Hepatocyte (in vitro differentiated cells): ENCODE results near the gene ASB6. TPM values are rescaled to one million over a fixed set of nuclear protein-coding genes. Genes with fewer than 3 reads are reported as not detected.
A peak's percentile ranks its signal among the peaks of the same experiment; 100 is the strongest.

Experiments used
- DNase-seq: peaks from one replicate; pipeline ENCODE4 v3.0.0-alpha.2; 2016; ENCODE audit warnings: low spot score
- H2AFZ ChIP-seq: fragments of 200-600 bp; sonication (generic); 2 replicates; pipeline ENCODE4 v1.6.0; 2016; ENCODE audit warnings: antibody characterized with exemption, mild to moderate bottlenecking
- H3K27ac ChIP-seq: fragments of 200-600 bp; sonication (generic); 2 replicates; pipeline ENCODE4 v1.5.1; 2016; ENCODE audit warnings: mild to moderate bottlenecking
- H3K27me3 ChIP-seq: fragments of 200-600 bp; sonication (generic); 2 replicates; pipeline ENCODE4 v1.6.1; 2016
- H3K36me3 ChIP-seq: fragments of 200-600 bp; sonication (generic); replicated peaks from 2 replicates; pipeline ENCODE4 v1.5.1; 2016; ENCODE audit warnings: low read depth; ENCODE audit not compliant: insufficient read depth
- H3K4me1 ChIP-seq: fragments of 200-600 bp; sonication (generic); 2 replicates; pipeline ENCODE4 v1.5.1; 2016; ENCODE audit warnings: mild to moderate bottlenecking, moderate library complexity; ENCODE audit not compliant: insufficient read depth
- H3K4me2 ChIP-seq: fragments of 200-600 bp; sonication (generic); 2 replicates; pipeline ENCODE4 v1.6.0; 2016
- H3K4me3 ChIP-seq: fragments of 200-600 bp; sonication (generic); 2 replicates; pipeline ENCODE4 v1.5.1; 2016; ENCODE audit warnings: mild to moderate bottlenecking
- H3K79me2 ChIP-seq: fragments of 200-600 bp; sonication (generic); 2 replicates; pipeline ENCODE4 v1.6.0; 2017; ENCODE audit warnings: mild to moderate bottlenecking
- H3K9me2 ChIP-seq: fragments of 200-600 bp; sonication (generic); replicated peaks from 2 replicates; pipeline ENCODE4 v1.6.0; 2017; ENCODE audit warnings: mild to moderate bottlenecking; ENCODE audit not compliant: insufficient read depth
- H3K9me3 ChIP-seq: fragments of 200-600 bp; sonication (generic); 2 replicates; pipeline ENCODE4 v1.5.1; 2016; ENCODE audit warnings: low read depth, mild to moderate bottlenecking
- H4K20me1 ChIP-seq: fragments of 200-600 bp; sonication (generic); 2 replicates; pipeline ENCODE4 v1.6.0; 2016; ENCODE audit warnings: mild to moderate bottlenecking; ENCODE audit not compliant: insufficient read depth, poor library complexity, severe bottlenecking
- EZH2 ChIP-seq: fragments of 200-600 bp; sonication (generic); IDR thresholded peaks from 2 replicates; pipeline ENCODE4 v1.6.1; 2016; ENCODE audit warnings: antibody characterized with exemption, mild to moderate bottlenecking, borderline replicate concordance
- EZH2phosphoT487 ChIP-seq: fragments of 200-600 bp; sonication (generic); IDR thresholded peaks from one replicate; pipeline ENCODE4 v1.6.1; 2018; ENCODE audit warnings: antibody characterized with exemption, mild to moderate bottlenecking, low read depth, moderate library complexity; ENCODE audit not compliant: unreplicated experiment, severe bottlenecking
- WGBS: methylation state at CpG from one replicate; pipeline ENCODE4 v1.1.6; 2016; ENCODE audit warnings: low lambda C conversion rate; ENCODE audit errors: missing lambda C conversion rate; 5-methylcytosine and 5-hydroxymethylcytosine counted together
- polyA plus RNA-seq: library from polyadenylated mRNA; unstranded; fragments of >200 nt; fragmentation: Nextera tagmentation; extraction: Ambion mirVana; gene quantifications from 2 replicates; pipeline ENCODE4 v1.2.1, GENCODE V29; 2016
- total RNA-seq: library from RNA; depleted of rRNA; stranded (reverse); fragments of >200 nt; gene quantifications from 2 replicates; pipeline ENCODE4 v1.2.3, GENCODE V29; 2014
- TF ChIP-seq, protein P1 (sequence below): fragments of 200-600 bp; sonication (generic); IDR thresholded peaks from 2 replicates; pipeline ENCODE4 v1.5.1; 2016; ENCODE audit warnings: antibody characterized with exemption, mild to moderate bottlenecking; ENCODE audit not compliant: poor library complexity

ASB6 gene
- total and polyA plus RNA-seq, 2 experiments from 2014 or later = 14.2 to 15.5 TPM

DNA sequence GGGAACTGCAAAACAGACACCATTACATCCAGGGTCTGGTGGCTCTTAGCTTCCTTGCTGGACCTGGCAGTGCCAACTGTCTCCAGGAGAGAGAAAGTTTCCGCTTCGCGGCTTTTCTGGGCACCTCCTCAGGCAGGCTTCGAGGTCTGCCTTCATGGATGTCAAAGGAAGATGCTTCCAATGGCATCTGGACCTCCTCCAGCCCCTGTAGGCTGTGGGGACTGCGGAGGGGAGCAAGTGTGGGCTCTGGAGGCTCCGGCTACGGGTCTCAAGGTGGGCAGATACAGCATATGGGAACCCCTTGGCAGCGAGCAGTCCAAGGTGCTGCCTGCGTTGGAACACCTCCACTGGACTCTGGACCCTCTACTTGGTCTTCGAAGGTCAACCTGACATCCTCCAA lies 27.0 kb downstream of the ASB6 start:
- Histone ChIP-seq H3K36me3 (no peaks in the 10 kb centered on the region), H3K27ac (no peak overlapping the region), H3K4me1 (peaks cover 13% of the 10 kb centered on the region), H2AFZ (no peak overlapping the region), H4K20me1 (no peaks in the 10 kb centered on the region), H3K79me2 (no peaks in the 10 kb centered on the region), H3K9me2 (no peaks in the 10 kb centered on the region), H3K27me3 (no peaks in the 10 kb centered on the region), H3K4me2 (no peak overlapping the region), H3K9me3 (no peaks in the 10 kb centered on the region), H3K4me3 (no peak overlapping the region)
- WGBS = 96% methylated on average over 10 of the region's 10 CpGs
- no peak for DNase-seq
- TF ChIP-seq EZH2phosphoT487 (no peak), EZH2 (no peak)
- TF ChIP-seq, protein P1, sequence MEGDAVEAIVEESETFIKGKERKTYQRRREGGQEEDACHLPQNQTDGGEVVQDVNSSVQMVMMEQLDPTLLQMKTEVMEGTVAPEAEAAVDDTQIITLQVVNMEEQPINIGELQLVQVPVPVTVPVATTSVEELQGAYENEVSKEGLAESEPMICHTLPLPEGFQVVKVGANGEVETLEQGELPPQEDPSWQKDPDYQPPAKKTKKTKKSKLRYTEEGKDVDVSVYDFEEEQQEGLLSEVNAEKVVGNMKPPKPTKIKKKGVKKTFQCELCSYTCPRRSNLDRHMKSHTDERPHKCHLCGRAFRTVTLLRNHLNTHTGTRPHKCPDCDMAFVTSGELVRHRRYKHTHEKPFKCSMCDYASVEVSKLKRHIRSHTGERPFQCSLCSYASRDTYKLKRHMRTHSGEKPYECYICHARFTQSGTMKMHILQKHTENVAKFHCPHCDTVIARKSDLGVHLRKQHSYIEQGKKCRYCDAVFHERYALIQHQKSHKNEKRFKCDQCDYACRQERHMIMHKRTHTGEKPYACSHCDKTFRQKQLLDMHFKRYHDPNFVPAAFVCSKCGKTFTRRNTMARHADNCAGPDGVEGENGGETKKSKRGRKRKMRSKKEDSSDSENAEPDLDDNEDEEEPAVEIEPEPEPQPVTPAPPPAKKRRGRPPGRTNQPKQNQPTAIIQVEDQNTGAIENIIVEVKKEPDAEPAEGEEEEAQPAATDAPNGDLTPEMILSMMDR = no peak

- Histone ChIP-seq H3K9me3 (no peaks in the 10 kb centered on the region), H3K36me3 (no peaks in the 10 kb centered on the region), H3K4me3 (no peak overlapping the region), H3K79me2 (no peaks in the 10 kb centered on the region), H3K9me2 (no peaks in the 10 kb centered on the region), H4K20me1 (no peaks in the 10 kb centered on the region), H3K4me1 (peaks cover 17% of the 10 kb centered on the region), H2AFZ (no peak overlapping the region), H3K27me3 (no peaks in the 10 kb centered on the region), H3K4me2 (no peak overlapping the region), H3K27ac (no peak overlapping the region)
- TF ChIP-seq, protein P1 = no peak
- no peak for TF ChIP-seq EZH2phosphoT487
- TF ChIP-seq EZH2 = no peak
- 87% methylated on average over 19 of the region's 19 CpGs for WGBS
- peak; percentile 16 for DNase-seq
Measured at GRCh38 chr9:129613520-129614175, 28.3 kb downstream of the ASB6 start.

DNA sequence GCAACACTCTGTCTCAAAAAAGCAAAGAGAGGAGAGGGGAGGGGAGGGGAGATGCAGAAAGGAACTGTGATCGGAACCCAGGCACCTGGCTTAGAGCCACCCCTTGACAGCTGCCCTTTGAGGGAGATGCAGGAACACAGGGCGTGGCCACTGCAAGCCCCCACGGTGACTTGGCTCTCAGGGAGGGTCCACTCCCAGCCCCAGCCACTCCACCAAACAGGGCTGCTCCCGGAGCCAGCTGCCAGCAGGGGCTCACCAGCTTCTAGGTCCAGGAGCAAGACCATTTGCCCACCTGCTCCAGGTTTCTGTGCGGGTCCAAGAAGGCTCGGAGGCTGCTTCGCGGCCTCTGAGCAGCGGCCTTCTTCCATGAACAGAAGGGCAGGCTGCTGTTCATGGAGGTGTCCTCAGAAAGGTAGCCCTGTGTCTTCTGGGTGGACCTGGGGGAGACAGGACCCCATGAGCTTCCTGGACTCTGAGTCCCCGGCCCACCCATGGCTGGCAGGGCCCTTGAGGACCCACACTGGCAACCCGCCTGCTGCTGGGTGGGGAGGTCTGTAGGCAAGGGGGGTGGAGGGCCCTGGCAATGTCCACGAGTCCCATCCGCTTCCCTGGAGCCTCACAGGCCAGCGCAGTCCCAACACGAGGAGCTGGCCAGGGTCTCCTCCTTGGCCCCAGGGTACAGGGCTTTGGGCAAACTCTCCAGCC lies 29.0 kb downstream of the ASB6 start:
- no peaks in the 10 kb centered on the region for H3K27me3 ChIP-seq
- H3K27ac ChIP-seq = no peak overlapping the region
- no peaks in the 10 kb centered on the region for H3K9me2 ChIP-seq
- no peak overlapping the region for H3K4me2 ChIP-seq
- TF ChIP-seq, protein P1 = no peak
- TF ChIP-seq EZH2phosphoT487 (no peak), EZH2 (no peak)
- no peak overlapping the region for H2AFZ ChIP-seq
- H3K4me1 ChIP-seq = peaks cover 18% of the 10 kb centered on the region
- no peak overlapping the region for H3K4me3 ChIP-seq
- WGBS = 90% methylated on average over 14 of the region's 15 CpGs
- no peaks in the 10 kb centered on the region for H3K36me3 ChIP-seq
- H3K79me2 ChIP-seq = no peaks in the 10 kb centered on the region
- H3K9me3 ChIP-seq = no peaks in the 10 kb centered on the region
- no peaks in the 10 kb centered on the region for H4K20me1 ChIP-seq
- DNase-seq = peak; percentile 15
